HG02642 (cell line): ENCODE data around the gene ADAMTS1.

Experiments
- ATAC-seq: cut with Tn5 transposase; IDR thresholded peaks from one replicate; pipeline ENCODE4 v1.9.1; 2021; ENCODE audit warnings: mild to moderate bottlenecking; ENCODE audit not compliant: unreplicated experiment, poor library complexity

ADAMTS1 gene

DNA sequence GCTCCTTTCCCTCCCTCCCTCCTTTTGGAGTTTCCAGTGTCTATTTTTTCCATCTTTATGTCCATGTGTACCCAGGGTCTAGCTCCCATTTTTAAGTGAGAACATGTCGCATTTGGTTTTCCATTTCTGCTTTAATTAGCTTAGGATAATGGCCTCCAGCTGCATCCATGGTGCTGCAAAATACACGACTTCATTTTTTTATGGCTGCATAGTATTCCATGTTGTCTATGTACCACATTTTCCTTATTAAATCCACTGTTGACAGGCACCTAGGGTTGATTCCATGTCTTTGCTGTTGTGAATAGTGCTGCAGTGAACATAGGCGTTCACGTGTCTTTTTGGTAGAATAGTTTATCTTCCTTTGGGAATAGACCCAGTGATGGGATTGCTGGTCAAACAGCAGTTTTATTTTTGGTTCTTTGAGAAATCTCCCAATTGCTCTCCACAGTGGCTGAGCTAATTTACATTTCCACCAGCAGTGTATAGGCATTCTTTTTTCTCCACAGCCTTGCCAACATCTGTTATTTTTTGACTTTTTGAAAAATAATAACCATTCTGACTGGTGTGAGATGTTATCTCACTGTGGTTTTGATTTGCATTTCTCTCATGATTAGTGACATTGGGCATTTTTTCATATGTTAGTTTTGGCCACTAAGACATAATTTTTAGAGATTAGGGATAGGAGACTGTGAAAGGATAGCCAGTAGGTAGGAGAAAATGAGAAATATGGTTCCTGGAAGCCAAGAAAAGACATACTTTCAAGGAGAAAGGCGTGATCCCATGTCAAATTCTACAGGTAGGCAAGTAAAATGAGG, 50.4 kb downstream of the ADAMTS1 start:
- no peak for ATAC-seq

DNA sequence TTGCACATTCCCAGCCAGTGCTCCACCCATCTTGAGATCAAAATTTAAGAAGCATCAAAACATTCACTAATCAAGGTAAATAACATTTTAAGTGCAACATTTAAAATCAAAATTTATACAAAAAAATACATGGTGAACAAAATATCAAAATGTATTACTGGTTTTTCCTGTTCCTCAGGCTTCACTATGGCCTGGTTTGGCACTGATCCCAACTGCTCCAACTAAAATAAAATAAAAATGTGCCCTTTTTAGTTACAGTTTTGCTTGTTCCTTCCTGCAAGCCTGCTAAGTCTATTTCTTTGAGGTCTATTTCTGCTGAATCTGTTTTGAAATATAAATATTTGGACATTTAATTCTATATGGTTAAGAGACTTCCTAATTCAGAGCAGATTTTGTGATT, 54.9 kb downstream of the ADAMTS1 start:
- ATAC-seq = no peak

DNA sequence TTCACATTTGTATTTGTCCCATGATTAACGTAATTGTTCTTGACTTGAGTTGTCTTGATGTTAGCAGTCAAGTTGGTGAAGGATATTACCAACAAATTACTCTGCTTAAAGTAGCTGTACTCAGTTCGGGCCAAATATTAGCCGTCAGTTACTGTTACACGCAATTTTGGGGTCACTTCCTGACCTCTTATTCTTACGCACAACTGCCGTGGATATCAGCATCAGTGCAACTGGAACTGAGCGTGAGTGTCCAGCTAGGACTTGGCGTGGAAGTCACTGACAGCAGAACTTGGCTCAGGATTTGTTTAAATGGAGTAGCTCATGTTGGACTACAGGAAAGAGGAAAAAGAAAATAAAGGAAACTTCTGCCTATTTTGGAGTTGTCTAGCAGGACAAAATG, 56.4 kb downstream of the ADAMTS1 start:
- no peak for ATAC-seq
